IMR-90 (cell line): Measurements from ENCODE around the gene WWC2. TPM values are rescaled to one million over a fixed set of nuclear protein-coding genes. Genes with fewer than 3 reads are reported as not detected.

ENCODE experiments used
- ATAC-seq: fragments of 200-7000 bp; cut with Tn5 transposase; 2 replicates; pipeline ENCODE4 v1.9.1; 2020; ENCODE audit warnings: low read depth, mild to moderate bottlenecking, moderate library complexity
- BruUV-seq: library from RNA; stranded (reverse); fragments of 400-500 nt; replicated peaks from 2 replicates; lab custom pipeline; 2021; lab: Mats Ljungman, UMichigan
- CTCF ChIA-PET: fragments of 300-600 bp; formaldehyde crosslinking; extraction: SDS; loops from one replicate; lab custom pipeline; 2021; ENCODE audit warnings: antibody characterized with exemption; lab: Yijun Ruan, JAX
- POLR2A ChIA-PET: fragments of 300-600 bp; sonication (Branson Sonifier 250); formaldehyde crosslinking; loops from one replicate; lab custom pipeline; 2022; ENCODE audit warnings: antibody characterized with exemption; ENCODE audit not compliant: unreplicated experiment; lab: Charles Lee
- DNase-seq: peaks from one replicate; pipeline ENCODE4 v3.0.0; 2013
- H2AFZ ChIP-seq: replicated peaks from 2 replicates; pipeline ENCODE3; 2013; ENCODE audit warnings: low read length, mild to moderate bottlenecking; ENCODE audit not compliant: poor library complexity
- H2AK5ac ChIP-seq: 2 replicates; pipeline ENCODE4 v1.6.1; 2013; ENCODE audit warnings: low read depth, low read length, inconsistent platforms
- H2AK9ac ChIP-seq: replicated peaks from 2 replicates; pipeline ENCODE3; 2013; ENCODE audit warnings: mild to moderate bottlenecking, low read depth, low read length, moderate library complexity; ENCODE audit not compliant: poor library complexity
- H2BK120ac ChIP-seq: 2 replicates; pipeline ENCODE4 v1.6.1; 2013; ENCODE audit warnings: low read depth, low read length, inconsistent platforms
- H2BK15ac ChIP-seq: 3 replicates; pipeline ENCODE4 v1.6.1; 2013; ENCODE audit warnings: low read depth, low read length, inconsistent platforms
- H2BK20ac ChIP-seq: 2 replicates; pipeline ENCODE4 v1.6.1; 2013; ENCODE audit warnings: low read depth, mild to moderate bottlenecking, inconsistent platforms, low read length, moderate library complexity
- H2BK5ac ChIP-seq: 2 replicates; pipeline ENCODE4 v1.6.1; 2013; ENCODE audit warnings: mild to moderate bottlenecking, low read depth, low read length, inconsistent platforms; ENCODE audit not compliant: poor library complexity, severe bottlenecking
- H3K14ac ChIP-seq: replicated peaks from 2 replicates; pipeline ENCODE4 v1.6.1; 2013; ENCODE audit warnings: low read depth, low read length, inconsistent platforms
- H3K18ac ChIP-seq: 2 replicates; pipeline ENCODE4 v1.6.1; 2013; ENCODE audit warnings: low read depth, low read length, control low read depth
- H3K23ac ChIP-seq: 2 replicates; pipeline ENCODE4 v1.6.1; 2013; ENCODE audit warnings: low read depth, low read length, inconsistent platforms
- H3K27ac ChIP-seq: 2 replicates; pipeline ENCODE4 v1.5.1; 2013; ENCODE audit warnings: mild to moderate bottlenecking, control low read depth, low read length; ENCODE audit not compliant: insufficient read depth
- H3K27me3 ChIP-seq: 2 replicates; pipeline ENCODE4 v1.6.1; 2013; ENCODE audit warnings: low read length; ENCODE audit not compliant: control insufficient read depth, insufficient read depth
- H3K36me3 ChIP-seq: 2 replicates; pipeline ENCODE4 v1.6.1; 2013; ENCODE audit warnings: low read length, mixed read lengths; ENCODE audit not compliant: control insufficient read depth, insufficient read depth
- H3K4ac ChIP-seq: 2 replicates; pipeline ENCODE4 v1.6.1; 2013; ENCODE audit warnings: low read depth, low read length, inconsistent platforms
- H3K4me1 ChIP-seq: 2 replicates; pipeline ENCODE4 v1.6.1; 2013; ENCODE audit warnings: low read length, mixed read lengths; ENCODE audit not compliant: control insufficient read depth, insufficient read depth
- H3K4me2 ChIP-seq: 2 replicates; pipeline ENCODE4 v1.6.1; 2013; ENCODE audit warnings: low read depth, mild to moderate bottlenecking, control low read depth, low read length, moderate library complexity
- H3K4me3 ChIP-seq: 2 replicates; pipeline ENCODE4 v1.5.1; 2013; ENCODE audit warnings: low read depth, mild to moderate bottlenecking, control low read depth, low read length, moderate library complexity; ENCODE audit not compliant: insufficient read depth
- H3K56ac ChIP-seq: 2 replicates; pipeline ENCODE4 v1.6.1; 2013; ENCODE audit warnings: low read length, inconsistent platforms; ENCODE audit not compliant: insufficient read depth; ENCODE audit errors: extremely low read depth
- H3K79me1 ChIP-seq, 2 experiments: 2 replicates each; pipeline ENCODE4 v1.6.1; 2013; ENCODE audit warnings: low read length in 2 of 2, inconsistent platforms in 1 of 2, low read depth in 1 of 2
- H3K9ac ChIP-seq: 2 replicates; pipeline ENCODE4 v1.6.1; 2013; ENCODE audit warnings: low read depth, low read length, control low read depth
- H3K9me1 ChIP-seq: 2 replicates; pipeline ENCODE4 v1.6.1; 2013; ENCODE audit warnings: low read length, inconsistent platforms; ENCODE audit not compliant: insufficient read depth
- H3K9me3 ChIP-seq: 2 replicates; pipeline ENCODE4 v1.6.1; 2013; ENCODE audit warnings: low read length; ENCODE audit not compliant: control insufficient read depth, insufficient read depth
- H4K20me1 ChIP-seq: 2 replicates; pipeline ENCODE4 v1.6.1; 2013; ENCODE audit warnings: low read length, inconsistent platforms; ENCODE audit not compliant: insufficient read depth
- H4K5ac ChIP-seq: 2 replicates; pipeline ENCODE4 v1.6.1; 2013; ENCODE audit warnings: mild to moderate bottlenecking, low read depth, low read length, control low read depth
- H4K8ac ChIP-seq, 2 experiments: 2 replicates each; pipeline ENCODE4 v1.6.1; 2013; ENCODE audit warnings: low read depth in 2 of 2, low read length in 2 of 2, control low read depth in 1 of 2, inconsistent platforms in 1 of 2
- H4K91ac ChIP-seq: 2 replicates; pipeline ENCODE4 v1.6.1; 2013; ENCODE audit warnings: low read depth, low read length, inconsistent platforms; ENCODE audit not compliant: insufficient read depth
- BHLHE40 ChIP-seq: fragments of 150-350 bp; IDR thresholded peaks from 2 replicates; pipeline ENCODE4 v1.6.1; 2016; ENCODE audit warnings: mild to moderate bottlenecking, low read depth, low read length
- CEBPB ChIP-seq: IDR thresholded peaks from 2 replicates; pipeline ENCODE4 v1.6.1; 2012; ENCODE audit warnings: low read depth, low read length, improper control_type of control experiment
- CHD1 ChIP-seq: IDR thresholded peaks from 2 replicates; pipeline ENCODE4 v1.6.1; 2012; ENCODE audit warnings: low read depth, low read length, improper control_type of control experiment
- FOS ChIP-seq: fragments of 150-350 bp; IDR thresholded peaks from 2 replicates; pipeline ENCODE4 v1.6.1; 2016; ENCODE audit warnings: low read depth, low read length
- MAFK ChIP-seq: IDR thresholded peaks from 2 replicates; pipeline ENCODE4 v1.6.1; 2012; ENCODE audit warnings: low read depth, low read length, improper control_type of control experiment
- MAZ ChIP-seq: IDR thresholded peaks from 2 replicates; pipeline ENCODE4 v1.6.1; 2012; ENCODE audit warnings: low read depth, mild to moderate bottlenecking, low read length, improper control_type of control experiment, moderate library complexity, borderline replicate concordance
- MXI1 ChIP-seq: IDR thresholded peaks from 2 replicates; pipeline ENCODE4 v1.6.1; 2012; ENCODE audit warnings: low read depth, mild to moderate bottlenecking, low read length, moderate library complexity, borderline replicate concordance
- NFE2L2 ChIP-seq: fragments of 150-350 bp; IDR thresholded peaks from 2 replicates; pipeline ENCODE4 v1.6.1; 2016; ENCODE audit warnings: low read depth, mild to moderate bottlenecking, low read length
- POLR2A ChIP-seq: IDR thresholded peaks from 2 replicates; pipeline ENCODE4 v1.6.1; 2012; ENCODE audit warnings: mild to moderate bottlenecking, low read depth, low read length
- RAD21 ChIP-seq: IDR thresholded peaks from 2 replicates; pipeline ENCODE4 v1.6.1; 2012; ENCODE audit warnings: low read length, improper control_type of control experiment
- RCOR1 ChIP-seq: IDR thresholded peaks from 2 replicates; pipeline ENCODE4 v1.6.1; 2012; ENCODE audit warnings: mild to moderate bottlenecking, low read length, improper control_type of control experiment; ENCODE audit not compliant: insufficient replicate concordance
- RFX5 ChIP-seq: IDR thresholded peaks from 2 replicates; pipeline ENCODE4 v1.8.0; 2012; ENCODE audit warnings: low read depth, mild to moderate bottlenecking, low read length, moderate library complexity
- SMC3 ChIP-seq: fragments of 150-350 bp; IDR thresholded peaks from 2 replicates; pipeline ENCODE4 v1.6.1; 2016; ENCODE audit warnings: low read depth, mild to moderate bottlenecking, antibody characterized with exemption, low read length, moderate library complexity
- WGBS, 2 experiments: methylation state at CpG; one replicate each; pipeline versions ENCODE4 v1.1.5 to v1.1.7; 2013; ENCODE audit warnings: missing lambda C conversion rate in 2 of 2; ENCODE audit not compliant: insufficient read length in 1 of 2; ENCODE audit errors: extremely low coverage in 2 of 2; 5-methylcytosine and 5-hydroxymethylcytosine counted together
- dilution Hi-C: fragments of 300-500 bp; cut with HindIII; formaldehyde crosslinking; loops from one replicate; pipeline ENCODE4 v1.14.3; 2018; ENCODE audit warnings: low sequenced_read_pairs; ENCODE audit not compliant: unreplicated experiment
- in situ Hi-C: fragments of 300-500 bp; cut with MboI; formaldehyde crosslinking; loops from 3 replicates; pipeline ENCODE4 v1.14.3; 2019; ENCODE audit warnings: low sequenced_read_pairs, inconsistent platforms, mixed read lengths
- intact Hi-C: fragments of 100-400 bp; cut with micrococcal nuclease; formaldehyde crosslinking; loops from 2 replicates; pipeline ENCODE4 v1.10.0; 2022
- polyA plus RNA-seq, 3 experiments: library from polyadenylated mRNA; depleted of rRNA; stranded (reverse); fragments of >200 nt; gene quantifications; 2 replicates each; pipeline ENCODE4 v1.2.3, GENCODE V29; 2012; ENCODE audit warnings: low replicate concordance in 1 of 3
- total RNA-seq: library from RNA; depleted of rRNA; stranded (reverse); fragments of >200 nt; gene quantifications from 2 replicates; pipeline ENCODE4 v1.2.3, GENCODE V29; 2012
- TF ChIP-seq, protein P1 (sequence below): fragments of 150-350 bp; IDR thresholded peaks from 2 replicates; pipeline ENCODE4 v1.6.1; 2016; ENCODE audit warnings: low read depth, mild to moderate bottlenecking, low read length, moderate library complexity, borderline replicate concordance
- TF ChIP-seq, protein P2 (sequence below): conservative IDR thresholded peaks from 2 replicates; pipeline ENCODE4 v1.5.1; 2012; ENCODE audit warnings: mild to moderate bottlenecking, low read depth, low read length, improper control_type of control experiment
- TF ChIP-seq, protein P3 (sequence below): fragments of 150-350 bp; IDR thresholded peaks from 2 replicates; pipeline ENCODE4 v1.6.1; 2017; ENCODE audit warnings: mild to moderate bottlenecking, antibody characterized with exemption, low read length, low read depth

WWC2 gene
- total and polyA plus RNA-seq, 2 of the 4 experiments (the other 2 are of a cell fraction): 26.6 to 27.4 TPM

- no peak for ATAC-seq
Observed at GRCh38 chr4:183352546-183352945, 253.5 kb downstream of the WWC2 start.

More at GRCh38 chr4:183352546-183352945, 253.5 kb downstream of the WWC2 start:
- Histone ChIP-seq H4K5ac (no peak overlapping the region), H2AFZ (no peak overlapping the region), H3K27ac (no peak overlapping the region), H2BK20ac (no peak overlapping the region), H2BK120ac (no peak overlapping the region), H2BK5ac (no peak overlapping the region), H3K36me3 (no peaks in the 10 kb centered on the region), H3K4ac (no peak overlapping the region), H3K14ac (no peak overlapping the region), H3K9me3 (no peaks in the 10 kb centered on the region), H3K18ac (no peak overlapping the region), H4K8ac (no peak overlapping the region), H2AK9ac (no peak overlapping the region), H3K56ac (no peak overlapping the region), H2BK15ac (no peak overlapping the region), H4K91ac (no peak overlapping the region), H3K4me3 (no peak overlapping the region), H3K4me1 (peaks cover 10% of the 10 kb centered on the region; the same call in 1 of the 2 replicates), H3K9me1 (0 out of 2 replicates have a peak, but pooled peaks cover 4% of the 10 kb centered on the region), H3K4me2 (no peak overlapping the region), H3K9ac (no peak overlapping the region), H4K20me1 (no peaks in the 10 kb centered on the region), H2AK5ac (no peak overlapping the region), H3K27me3 (no peaks in the 10 kb centered on the region), H3K23ac (no peak overlapping the region), H3K79me1 (no peaks in the 10 kb centered on the region)
- BruUV-seq: no TSS peak
- TF ChIP-seq FOS (no peak), RFX5 (no peak), RAD21 (no peak), SMC3 (no peak), BHLHE40 (no peak), CHD1 (no peak), RCOR1 (no peak), CEBPB (no peak), MXI1 (no peak), MAFK (no peak), POLR2A (no peak), NFE2L2 (no peak), MAZ (no peak)
- TF ChIP-seq, protein P1, sequence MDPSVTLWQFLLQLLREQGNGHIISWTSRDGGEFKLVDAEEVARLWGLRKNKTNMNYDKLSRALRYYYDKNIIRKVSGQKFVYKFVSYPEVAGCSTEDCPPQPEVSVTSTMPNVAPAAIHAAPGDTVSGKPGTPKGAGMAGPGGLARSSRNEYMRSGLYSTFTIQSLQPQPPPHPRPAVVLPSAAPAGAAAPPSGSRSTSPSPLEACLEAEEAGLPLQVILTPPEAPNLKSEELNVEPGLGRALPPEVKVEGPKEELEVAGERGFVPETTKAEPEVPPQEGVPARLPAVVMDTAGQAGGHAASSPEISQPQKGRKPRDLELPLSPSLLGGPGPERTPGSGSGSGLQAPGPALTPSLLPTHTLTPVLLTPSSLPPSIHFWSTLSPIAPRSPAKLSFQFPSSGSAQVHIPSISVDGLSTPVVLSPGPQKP: no peak
- TF ChIP-seq, protein P2, sequence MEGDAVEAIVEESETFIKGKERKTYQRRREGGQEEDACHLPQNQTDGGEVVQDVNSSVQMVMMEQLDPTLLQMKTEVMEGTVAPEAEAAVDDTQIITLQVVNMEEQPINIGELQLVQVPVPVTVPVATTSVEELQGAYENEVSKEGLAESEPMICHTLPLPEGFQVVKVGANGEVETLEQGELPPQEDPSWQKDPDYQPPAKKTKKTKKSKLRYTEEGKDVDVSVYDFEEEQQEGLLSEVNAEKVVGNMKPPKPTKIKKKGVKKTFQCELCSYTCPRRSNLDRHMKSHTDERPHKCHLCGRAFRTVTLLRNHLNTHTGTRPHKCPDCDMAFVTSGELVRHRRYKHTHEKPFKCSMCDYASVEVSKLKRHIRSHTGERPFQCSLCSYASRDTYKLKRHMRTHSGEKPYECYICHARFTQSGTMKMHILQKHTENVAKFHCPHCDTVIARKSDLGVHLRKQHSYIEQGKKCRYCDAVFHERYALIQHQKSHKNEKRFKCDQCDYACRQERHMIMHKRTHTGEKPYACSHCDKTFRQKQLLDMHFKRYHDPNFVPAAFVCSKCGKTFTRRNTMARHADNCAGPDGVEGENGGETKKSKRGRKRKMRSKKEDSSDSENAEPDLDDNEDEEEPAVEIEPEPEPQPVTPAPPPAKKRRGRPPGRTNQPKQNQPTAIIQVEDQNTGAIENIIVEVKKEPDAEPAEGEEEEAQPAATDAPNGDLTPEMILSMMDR: no peak
- TF ChIP-seq, protein P3, sequence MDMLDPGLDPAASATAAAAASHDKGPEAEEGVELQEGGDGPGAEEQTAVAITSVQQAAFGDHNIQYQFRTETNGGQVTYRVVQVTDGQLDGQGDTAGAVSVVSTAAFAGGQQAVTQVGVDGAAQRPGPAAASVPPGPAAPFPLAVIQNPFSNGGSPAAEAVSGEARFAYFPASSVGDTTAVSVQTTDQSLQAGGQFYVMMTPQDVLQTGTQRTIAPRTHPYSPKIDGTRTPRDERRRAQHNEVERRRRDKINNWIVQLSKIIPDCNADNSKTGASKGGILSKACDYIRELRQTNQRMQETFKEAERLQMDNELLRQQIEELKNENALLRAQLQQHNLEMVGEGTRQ: no peak
- ChIA-PET CTCF (no interaction called here), POLR2A (no interaction called here)
- dilution Hi-C loops: no loop called here
- in situ Hi-C loops: no loop called here
- intact Hi-C loops: no loop called here
- 92% methylated on average over 2 of the region's 5 CpGs; no CpG with 5 or more reads in 1 of the 2 experiments for WGBS, 2 experiments
- DNase-seq: no peak
